ENCODE results near the gene MOGAT1. TPM values are rescaled to one million over a fixed set of nuclear protein-coding genes. Genes with fewer than 3 reads are reported as not detected.
A peak's percentile ranks its signal among the peaks of the same experiment; 100 is the strongest.
"Not testable (repeated sequence)": the region's sequence is repeated elsewhere in the genome, so short reads cannot be mapped to it uniquely, and the experiment has no call there.

MOGAT1 gene
- total RNA-seq, 1 donor from 2014 or later, result 0.74 TPM

- no peak overlapping the region for H3K4me3 Mint-ChIP-seq (ENCODE audit: low read depth)
- no peak overlapping the region for H3K27ac Mint-ChIP-seq
- H3K27me3 Mint-ChIP-seq, result no peaks in the 10 kb centered on the region
- peaks cover 9% of the 10 kb centered on the region for H3K4me1 Mint-ChIP-seq (ENCODE audit: low read depth)
- no peaks in the 10 kb centered on the region for H3K36me3 Mint-ChIP-seq (ENCODE audit: insufficient read depth)
- H3K9me3 Mint-ChIP-seq (ENCODE audit: low read depth), result no peaks in the 10 kb centered on the region
- no peak for TF ChIP-seq CTCF (IDR thresholded peaks at IDR 0.05; ENCODE audit: unreplicated experiment)
- DNase-seq (ENCODE audit: low spot score, unreplicated experiment), result no peak
Measured at GRCh38 chr2:222751238-222751637, 79.8 kb downstream of the MOGAT1 start.

- Mint-ChIP-seq H3K27me3 (no peaks in the 10 kb centered on the region), H3K36me3 (ENCODE audit: insufficient read depth) (no peaks in the 10 kb centered on the region), H3K4me3 (ENCODE audit: low read depth) (no peak overlapping the region), H3K27ac (peak overlapping the region; percentile 50), H3K4me1 (ENCODE audit: low read depth) (peaks cover 9% of the 10 kb centered on the region), H3K9me3 (ENCODE audit: low read depth) (no peaks in the 10 kb centered on the region)
- TF ChIP-seq CTCF (IDR thresholded peaks at IDR 0.05; ENCODE audit: unreplicated experiment), result no peak
- DNase-seq (ENCODE audit: low spot score, unreplicated experiment), result no peak
Measured at GRCh38 chr2:222751821-222752719, 80.6 kb downstream of the MOGAT1 start.

GRCh38 chr2:222752746-222753145 is 81.3 kb downstream of the MOGAT1 start:
- DNase-seq (ENCODE audit: low spot score, unreplicated experiment), result no peak
- no peak overlapping the region for H3K4me3 Mint-ChIP-seq (ENCODE audit: low read depth)
- no peaks in the 10 kb centered on the region for H3K27me3 Mint-ChIP-seq
- peaks cover 9% of the 10 kb centered on the region for H3K4me1 Mint-ChIP-seq (ENCODE audit: low read depth)
- H3K9me3 Mint-ChIP-seq (ENCODE audit: low read depth), result no peaks in the 10 kb centered on the region
- H3K27ac Mint-ChIP-seq, result no peak overlapping the region
- H3K36me3 Mint-ChIP-seq (ENCODE audit: insufficient read depth), result no peaks in the 10 kb centered on the region
- TF ChIP-seq CTCF (IDR thresholded peaks at IDR 0.05; ENCODE audit: unreplicated experiment), result no peak

GRCh38 chr2:222753251-222753824 is 81.9 kb downstream of the MOGAT1 start:
- no peak overlapping the region for H3K27ac Mint-ChIP-seq
- H3K9me3 Mint-ChIP-seq (ENCODE audit: low read depth), result no peaks in the 10 kb centered on the region
- no peak for TF ChIP-seq CTCF (IDR thresholded peaks at IDR 0.05; ENCODE audit: unreplicated experiment)
- no peaks in the 10 kb centered on the region for H3K36me3 Mint-ChIP-seq (ENCODE audit: insufficient read depth)
- no peak overlapping the region for H3K4me3 Mint-ChIP-seq (ENCODE audit: low read depth)
- no peaks in the 10 kb centered on the region for H3K27me3 Mint-ChIP-seq
- no peak for DNase-seq (ENCODE audit: low spot score, unreplicated experiment)
- H3K4me1 Mint-ChIP-seq (ENCODE audit: low read depth), result peaks cover 9% of the 10 kb centered on the region

- Mint-ChIP-seq H3K4me3 (ENCODE audit: low read depth) (no peak overlapping the region), H3K9me3 (ENCODE audit: low read depth) (no peaks in the 10 kb centered on the region), H3K36me3 (ENCODE audit: insufficient read depth) (no peaks in the 10 kb centered on the region), H3K27ac (no peak overlapping the region), H3K27me3 (no peaks in the 10 kb centered on the region), H3K4me1 (ENCODE audit: low read depth) (peaks cover 9% of the 10 kb centered on the region)
- DNase-seq (ENCODE audit: low spot score, unreplicated experiment), result no peak
- TF ChIP-seq CTCF (IDR thresholded peaks at IDR 0.05; ENCODE audit: unreplicated experiment), result no peak
Measured at GRCh38 chr2:222754324-222754930, 83.0 kb downstream of the MOGAT1 start.

- not testable (repeated sequence) for H3K4me3 Mint-ChIP-seq (ENCODE audit: low read depth); H3K27me3 Mint-ChIP-seq; H3K4me1 Mint-ChIP-seq (ENCODE audit: low read depth); DNase-seq (ENCODE audit: low spot score, unreplicated experiment); H3K9me3 Mint-ChIP-seq (ENCODE audit: low read depth); H3K36me3 Mint-ChIP-seq (ENCODE audit: insufficient read depth); H3K27ac Mint-ChIP-seq
Measured at GRCh38 chr2:222755593-222755992, 84.1 kb downstream of the MOGAT1 start.

All from progenitor cell of endocrine pancreas (in vitro differentiated cells).